Stimulated activated CD8-positive, alpha-beta memory T cell treated with anti-CD3 and anti-CD28 coated beads, Interleukin-12 subunit alpha, Interleukin-12 subunit beta, amount 100 ng/mL, for 1 hour (primary cell): ENCODE results near the gene CDK14.

Experiments
- DNase-seq: peaks from one replicate; pipeline ENCODE4 v3.0.0-alpha.2; 2020; ENCODE audit warnings: low read depth

CDK14 gene

DNA sequence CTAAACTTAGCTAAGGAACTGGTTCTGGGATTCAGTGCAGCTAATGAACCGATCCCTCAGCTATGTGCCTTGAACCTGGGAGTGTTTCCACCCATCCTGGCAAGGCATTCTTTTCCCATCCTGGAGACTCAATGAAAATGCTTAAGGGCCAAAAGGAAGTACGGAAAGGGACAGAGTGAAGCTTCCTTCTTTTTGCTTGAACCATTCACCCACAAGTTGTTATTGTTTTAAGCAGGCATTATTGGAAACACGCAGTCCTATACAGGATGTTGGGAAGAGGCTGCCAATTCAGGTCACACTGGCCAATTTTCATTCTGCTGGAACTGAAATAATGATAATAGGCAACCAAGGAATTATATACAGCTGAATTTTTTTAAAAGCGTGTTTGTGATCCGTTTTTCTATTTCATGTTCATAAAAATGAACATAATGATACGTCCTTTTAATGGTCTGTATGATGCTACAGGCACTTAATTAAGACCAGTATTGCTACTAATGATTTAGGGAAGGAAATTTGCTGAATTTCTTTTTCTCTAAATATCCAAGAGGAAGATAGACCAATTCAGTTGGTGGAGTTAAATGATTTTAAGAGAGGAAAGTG is 610.3 kb downstream of the CDK14 start:
- no peak for DNase-seq

DNA sequence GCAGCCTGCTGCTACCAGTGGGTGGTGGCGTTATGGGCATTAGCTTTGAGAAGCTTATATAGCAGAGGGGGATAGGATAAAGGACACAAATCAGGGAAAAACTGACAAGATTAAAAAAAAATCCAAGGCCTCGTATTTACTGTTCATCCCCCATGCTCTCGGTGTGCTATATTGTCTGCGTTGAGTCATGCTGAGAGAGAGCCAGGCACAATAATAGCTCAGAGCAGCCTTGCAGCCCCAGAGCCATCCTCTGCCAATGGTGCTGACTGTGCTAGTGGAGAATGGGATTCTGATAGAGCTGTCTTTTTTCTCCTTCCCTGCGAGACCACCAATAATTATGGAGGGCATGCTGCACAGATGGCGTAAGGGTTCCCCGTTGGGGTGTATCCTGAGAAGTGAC is 616.5 kb downstream of the CDK14 start:
- DNase-seq = no peak

DNA sequence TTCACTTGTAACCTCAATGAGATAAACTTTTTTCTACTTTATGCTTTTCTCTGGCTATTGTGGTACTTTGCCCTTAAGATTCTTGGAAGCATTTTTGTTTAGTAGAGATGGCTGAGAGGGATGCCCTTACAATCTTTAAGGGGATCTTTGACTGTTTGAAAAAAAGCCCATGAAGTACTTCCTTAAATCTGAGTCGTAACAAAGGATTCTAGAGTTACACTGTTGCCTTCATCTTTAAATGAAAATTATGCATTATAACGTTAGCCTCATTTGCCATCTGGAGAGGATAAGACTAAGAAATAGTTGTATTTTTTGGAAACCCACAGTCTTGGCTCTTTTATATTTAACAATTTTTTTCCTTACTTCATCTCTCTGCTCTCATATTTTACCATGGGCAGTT is 630.3 kb downstream of the CDK14 start:
- DNase-seq = no peak

DNA sequence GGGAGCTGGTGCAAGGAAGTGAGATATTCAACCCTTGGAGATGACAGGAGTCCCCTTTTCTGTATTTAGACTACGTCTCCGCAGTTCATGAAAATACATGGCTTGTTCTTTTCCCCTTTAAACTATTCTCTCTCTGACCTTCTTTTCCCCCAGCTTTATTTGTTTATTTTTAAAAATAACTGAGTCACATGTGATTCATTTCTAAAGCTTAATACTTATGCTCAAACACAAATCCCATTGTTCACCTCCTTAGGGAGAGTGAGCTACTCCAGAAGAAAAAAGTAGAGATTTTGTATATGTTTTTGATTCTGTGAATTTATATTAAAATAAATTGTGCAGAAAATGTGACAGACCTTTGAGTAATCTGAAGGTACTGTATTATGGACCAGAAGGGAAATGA is 632.2 kb downstream of the CDK14 start:
- no peak for DNase-seq

DNA sequence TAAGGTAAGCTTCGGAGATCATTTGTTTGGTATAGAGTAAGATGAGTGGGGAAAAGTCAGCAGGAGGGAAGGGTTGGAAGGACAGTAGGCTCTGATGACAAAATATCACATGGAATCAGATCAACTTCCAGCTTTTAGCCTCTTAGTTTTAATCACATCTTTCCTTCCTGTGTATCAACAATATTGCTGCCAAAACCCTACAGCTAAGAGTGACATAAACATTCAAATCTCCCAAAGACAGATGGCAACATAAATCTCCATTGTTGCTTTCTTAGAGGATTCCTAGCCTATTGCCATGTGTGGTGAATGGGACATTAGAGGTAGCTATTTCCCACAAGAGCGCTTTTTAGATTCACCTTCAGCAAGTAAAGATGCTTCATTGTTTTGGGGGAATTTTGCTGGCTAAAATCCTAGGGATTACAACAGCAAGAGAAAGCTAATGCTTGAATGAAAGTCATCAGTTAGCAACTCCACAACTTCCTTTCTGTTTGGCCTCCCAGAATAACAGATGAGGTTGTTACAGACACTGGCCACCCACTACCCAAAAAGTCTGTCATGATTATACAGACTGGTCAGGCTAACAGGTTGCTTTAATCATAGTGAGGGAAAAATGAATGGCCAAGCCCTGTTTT is 632.9 kb downstream of the CDK14 start:
- DNase-seq = no peak

DNA sequence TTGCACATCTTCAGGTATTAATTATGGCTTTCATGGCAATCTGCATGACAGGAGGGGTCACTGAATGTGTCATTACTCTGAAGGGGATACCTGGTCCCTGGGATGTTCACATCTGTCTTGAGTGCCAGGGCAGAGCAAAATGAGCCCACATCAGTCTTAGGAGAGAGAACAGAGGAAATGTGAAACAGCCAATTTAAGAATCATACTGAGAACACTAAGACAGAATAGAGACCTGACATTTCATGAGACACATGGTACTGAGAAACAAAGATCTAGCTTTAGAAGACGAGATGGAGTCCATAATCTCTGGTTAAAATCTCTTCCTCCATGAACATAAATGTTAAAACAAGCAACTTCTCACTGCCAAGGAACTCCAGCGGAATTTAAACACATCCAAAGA is 634.0 kb downstream of the CDK14 start:
- DNase-seq = no peak

DNA sequence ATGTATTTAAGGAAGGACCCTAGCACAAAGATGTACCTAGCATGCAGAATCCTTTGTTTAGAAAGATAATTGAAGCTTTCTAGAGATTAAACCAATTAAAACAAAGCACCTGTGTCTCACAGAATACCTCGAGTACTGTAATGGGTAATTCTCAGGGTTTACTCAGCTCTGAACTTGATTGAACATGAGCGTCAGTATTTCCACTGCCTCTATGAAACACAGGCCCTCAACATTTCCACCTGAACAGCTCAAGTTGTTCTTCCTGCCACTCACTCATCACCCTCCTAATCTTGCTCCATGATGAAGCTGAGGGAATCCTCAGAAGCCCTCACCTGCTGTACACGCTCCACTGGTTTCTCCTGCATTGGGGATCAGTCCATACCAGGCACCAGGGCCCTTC is 634.4 kb downstream of the CDK14 start:
- no peak for DNase-seq

DNA sequence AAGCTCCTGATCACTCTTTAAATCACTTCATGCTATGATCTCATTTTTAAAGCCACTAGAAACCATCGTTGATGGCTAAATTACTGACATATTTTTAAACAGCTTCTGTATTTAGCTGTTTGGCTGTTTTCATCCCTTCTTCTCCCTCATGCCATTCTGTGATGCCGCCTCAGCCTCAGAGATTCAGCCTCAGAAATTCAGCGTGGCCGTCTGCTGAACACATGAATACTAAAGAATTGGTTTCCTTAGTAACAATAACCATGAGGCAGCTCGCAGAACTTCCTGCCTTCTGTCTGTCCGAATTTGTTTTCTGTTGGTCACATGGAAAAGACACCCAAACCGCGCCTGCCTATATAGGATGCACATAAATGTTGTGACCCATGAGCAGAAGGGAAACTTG is 637.1 kb downstream of the CDK14 start:
- DNase-seq = no peak

DNA sequence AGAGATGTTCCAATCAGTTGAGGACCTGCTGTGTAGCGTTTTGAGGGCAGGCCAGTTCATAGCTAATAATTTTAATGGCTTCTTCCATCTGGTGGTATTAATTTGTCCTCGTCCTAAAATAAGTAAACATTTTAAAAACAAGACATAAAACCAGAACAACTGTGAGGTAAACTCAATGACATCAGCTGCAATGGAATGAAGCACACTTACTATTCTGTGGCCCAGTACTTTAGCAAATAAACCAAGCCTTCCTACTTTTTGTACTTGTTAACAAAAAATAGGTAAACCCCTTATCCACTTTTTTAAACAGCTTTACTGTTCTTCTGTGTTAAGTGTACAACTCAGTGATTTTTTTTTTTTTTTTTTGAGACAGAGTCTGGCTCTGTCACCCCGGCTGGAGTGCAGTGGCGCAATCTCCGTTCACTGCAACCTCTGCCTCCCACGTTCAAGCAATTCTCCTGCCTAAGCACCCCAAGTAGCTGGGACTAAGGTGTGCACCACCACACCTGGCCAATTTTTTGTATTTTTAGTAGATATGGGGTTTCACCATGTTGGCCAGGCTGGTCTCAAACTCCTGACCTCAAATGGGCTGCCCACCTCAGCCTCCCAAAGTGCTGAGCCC is 639.2 kb downstream of the CDK14 start:
- DNase-seq = no peak

DNA sequence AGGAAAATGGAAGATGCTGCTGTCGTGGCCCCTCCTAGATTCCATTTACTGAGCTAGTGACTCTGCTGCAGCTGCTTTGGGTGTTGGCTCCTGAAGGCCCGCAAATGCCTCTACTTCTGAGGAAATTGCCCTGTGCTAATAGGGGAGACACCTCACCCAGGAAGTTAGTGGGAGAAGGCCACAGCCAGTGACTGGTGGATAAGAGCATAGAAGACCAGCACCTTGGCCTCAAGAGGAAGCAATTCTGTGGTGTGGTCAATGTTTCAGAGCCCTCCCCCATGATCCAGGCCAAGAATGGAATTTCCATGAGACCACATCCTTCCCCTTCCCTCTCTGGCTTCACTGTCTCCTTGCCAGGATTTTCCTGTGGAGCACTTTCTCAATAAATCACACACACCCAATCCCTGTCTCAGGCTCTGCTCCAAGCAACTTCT is 643.1 kb downstream of the CDK14 start:
- DNase-seq = no peak

DNA sequence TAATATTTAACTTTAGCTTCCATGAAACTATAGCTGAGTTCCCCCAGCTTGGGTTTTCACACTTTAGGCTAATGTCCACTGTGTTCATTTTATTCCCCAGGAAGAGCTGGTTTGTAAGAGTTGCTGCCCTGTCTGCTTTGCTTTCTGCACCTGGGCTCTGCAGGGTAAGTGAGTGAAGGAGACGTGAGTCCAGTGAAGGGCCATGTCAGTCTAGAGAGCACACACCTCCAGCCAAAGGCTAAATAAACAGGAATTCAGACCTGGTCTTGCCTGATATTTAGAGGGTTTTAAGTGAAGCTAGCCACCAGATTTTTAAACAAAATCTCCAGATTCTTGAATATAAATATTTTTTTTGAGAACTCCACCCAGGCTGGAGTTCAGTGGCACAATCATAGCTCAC is 643.7 kb downstream of the CDK14 start:
- DNase-seq = no peak

DNA sequence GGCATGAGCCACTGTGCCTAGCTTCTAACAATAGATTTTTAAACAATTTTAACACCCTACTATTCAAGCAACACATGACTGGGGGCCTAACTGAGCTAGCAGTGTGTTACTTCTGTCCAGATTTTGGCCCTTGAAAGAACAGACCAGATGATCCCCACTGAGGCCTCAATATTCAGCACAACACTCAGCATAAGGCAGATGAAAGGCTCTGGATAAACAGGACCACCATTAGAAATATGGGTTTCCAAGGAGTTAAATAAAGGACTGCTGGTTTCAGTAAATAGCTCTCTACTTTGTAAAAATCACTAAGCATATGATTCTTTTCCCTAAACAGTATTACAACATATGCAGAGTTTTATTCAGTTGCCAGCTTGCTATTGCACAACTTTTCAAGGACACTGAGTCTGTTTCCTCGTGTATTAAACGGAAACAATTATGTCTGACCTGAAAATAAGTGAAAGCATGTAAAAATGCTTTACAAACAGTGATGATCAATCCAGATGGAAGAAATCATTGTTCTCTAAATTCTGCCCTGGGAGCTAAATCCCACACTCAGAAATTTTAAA is 644.3 kb downstream of the CDK14 start:
- DNase-seq = no peak

DNA sequence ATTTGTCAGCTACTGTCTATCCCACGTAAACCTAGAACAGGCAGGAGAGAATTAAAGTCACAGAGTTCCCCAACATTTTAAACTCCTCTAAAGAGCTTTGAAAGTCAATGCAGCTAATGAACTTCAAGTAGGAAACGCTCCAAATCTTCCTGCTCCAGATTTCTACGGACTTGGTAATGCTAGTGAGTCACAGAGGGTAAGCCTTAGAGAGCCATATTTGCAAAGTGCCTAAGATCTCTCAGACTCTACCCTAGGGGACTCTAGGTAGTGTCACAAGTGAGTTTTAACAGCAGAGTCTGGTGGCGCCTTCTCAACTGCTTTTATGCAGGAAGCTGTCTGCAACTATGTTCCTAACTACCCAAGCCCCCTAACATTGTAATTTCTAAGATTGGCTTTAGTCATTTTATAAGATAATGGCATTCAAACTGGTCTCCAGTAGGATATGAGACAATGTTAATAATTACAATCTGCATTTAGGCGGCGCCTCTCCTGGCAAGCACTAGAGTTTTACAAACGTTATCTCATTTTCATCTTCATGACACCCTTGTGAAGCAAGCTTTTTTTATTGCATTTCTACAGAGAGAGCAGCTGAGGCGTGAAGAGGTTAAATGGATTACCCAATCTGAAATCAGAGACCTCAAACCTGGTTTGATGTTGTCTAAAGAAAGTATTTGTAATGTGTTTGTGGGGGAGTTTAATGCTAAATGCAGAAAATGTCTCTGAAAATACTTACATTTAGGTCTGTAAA is 646.1 kb downstream of the CDK14 start:
- DNase-seq = no peak

DNA sequence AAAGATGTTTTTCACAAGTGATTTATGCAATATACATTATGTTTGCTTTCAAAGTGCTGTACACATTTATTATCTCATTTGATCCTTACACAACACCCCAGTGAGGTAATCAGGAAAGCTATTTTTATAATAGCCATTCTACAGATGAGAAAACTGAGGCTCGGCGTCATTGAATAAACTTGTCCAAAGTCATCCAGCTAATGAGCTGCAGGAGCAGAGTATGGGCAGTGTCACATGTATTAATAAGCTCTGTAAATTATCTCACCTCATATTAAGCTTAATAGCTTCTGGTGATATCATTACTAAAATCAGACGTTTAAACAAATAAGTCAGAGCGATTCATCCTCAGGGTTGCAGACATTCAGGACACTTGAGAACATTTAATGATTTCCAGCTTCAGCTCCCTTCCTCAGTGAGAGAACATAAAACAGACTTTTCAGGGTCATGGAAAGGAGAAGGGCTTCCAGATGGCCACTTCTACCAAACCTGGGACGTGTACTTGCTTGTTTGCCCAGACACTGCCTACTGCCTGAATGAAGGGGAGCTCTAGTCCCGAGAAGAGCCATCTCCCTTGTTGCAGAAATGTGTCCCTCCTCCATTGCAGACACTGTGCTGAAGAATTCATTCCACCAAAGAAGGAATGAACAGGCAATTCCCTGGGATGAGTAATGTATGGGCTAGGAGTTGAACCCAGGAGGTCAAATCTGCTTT is 647.6 kb downstream of the CDK14 start:
- DNase-seq = no peak

DNA sequence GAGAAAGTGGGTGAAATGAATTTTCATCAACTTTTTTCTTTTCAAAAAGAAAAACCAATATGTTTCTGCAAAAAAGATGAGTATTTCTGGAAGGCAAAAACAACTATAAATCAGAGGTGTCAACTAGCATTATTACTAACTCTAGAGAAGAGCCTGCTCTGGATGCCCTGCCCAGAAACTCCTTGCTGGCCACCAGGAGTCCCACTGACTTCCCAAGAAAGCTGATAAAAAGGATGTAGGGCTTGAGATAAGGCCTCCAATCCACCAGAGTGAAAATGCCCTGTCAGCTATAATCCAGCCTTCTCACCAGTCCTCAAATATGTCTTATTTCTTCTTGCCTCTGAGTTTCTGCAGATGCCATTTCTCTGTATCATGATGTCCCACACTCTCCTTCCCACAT is 651.4 kb downstream of the CDK14 start:
- no peak for DNase-seq

DNA sequence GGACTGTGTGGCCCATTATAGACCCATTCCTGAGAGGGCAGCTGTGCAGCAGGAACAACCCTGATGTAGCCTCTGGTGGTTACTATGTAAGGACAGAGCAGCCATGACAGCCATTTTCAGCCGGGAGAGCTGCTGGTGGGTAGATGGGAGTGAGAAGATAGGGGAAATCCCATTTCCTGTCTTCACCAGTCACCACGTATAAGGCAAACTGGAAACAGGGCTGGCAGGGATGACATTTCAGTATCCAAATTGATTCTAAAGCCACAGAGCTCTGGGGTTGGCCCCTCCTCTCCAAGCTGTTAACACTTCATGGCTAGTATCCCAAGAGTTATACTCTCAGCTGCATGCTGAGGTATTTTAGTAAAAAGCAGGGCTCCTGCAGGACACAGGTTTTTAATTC is 652.9 kb downstream of the CDK14 start:
- no peak for DNase-seq

DNA sequence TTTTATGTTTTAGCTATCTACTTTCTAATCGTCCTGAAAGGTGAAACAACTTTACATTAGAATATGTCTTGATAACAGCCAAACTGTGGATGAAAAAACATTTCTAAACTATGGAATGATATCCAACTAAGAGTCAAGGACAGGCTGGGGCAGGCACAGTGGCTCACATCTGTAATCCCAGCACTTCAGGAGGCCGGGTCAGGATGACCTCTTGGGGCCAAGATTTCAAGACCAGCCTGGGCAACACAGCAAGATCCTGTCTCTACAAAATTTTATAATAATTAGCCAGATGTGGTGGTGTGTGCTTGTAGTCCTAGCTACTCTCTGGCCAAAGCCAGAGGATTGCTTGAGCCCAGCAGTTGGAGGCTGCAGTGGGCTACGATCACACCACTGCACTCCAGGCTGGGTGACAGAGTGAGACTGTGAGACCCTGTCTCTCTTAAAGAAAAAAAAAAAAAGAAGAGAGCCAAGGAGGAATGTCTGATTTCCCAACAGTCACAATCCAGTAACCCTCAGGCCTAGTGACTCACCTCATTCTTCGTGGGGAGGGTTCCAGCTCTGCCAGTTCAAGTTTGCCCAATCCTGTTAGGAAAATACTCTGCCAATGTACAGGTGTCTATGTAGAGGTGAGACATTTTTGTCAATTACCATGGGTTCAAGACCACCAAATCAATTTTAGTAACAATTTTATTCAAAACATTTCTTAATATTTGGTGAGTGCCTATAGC is 653.5 kb downstream of the CDK14 start:
- no peak for DNase-seq

DNA sequence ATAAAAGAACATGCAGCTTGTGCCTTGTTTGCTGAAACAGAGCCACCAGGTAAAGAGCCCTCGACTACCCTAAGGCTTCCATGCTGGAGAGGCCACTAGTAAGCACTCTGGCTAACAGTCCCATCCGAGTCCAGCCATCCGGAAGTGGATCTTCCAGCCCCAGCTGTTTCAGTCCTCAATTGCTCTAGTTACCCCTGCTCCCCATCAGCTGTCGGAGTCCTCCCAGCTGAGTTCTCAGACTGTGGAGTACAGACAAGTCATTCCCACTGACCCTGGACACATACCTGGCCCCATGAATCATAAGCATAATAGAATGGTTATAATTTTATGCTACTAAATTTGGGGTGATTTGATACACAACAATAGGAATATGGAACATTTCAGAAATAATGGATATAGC is 654.6 kb downstream of the CDK14 start:
- no peak for DNase-seq

DNA sequence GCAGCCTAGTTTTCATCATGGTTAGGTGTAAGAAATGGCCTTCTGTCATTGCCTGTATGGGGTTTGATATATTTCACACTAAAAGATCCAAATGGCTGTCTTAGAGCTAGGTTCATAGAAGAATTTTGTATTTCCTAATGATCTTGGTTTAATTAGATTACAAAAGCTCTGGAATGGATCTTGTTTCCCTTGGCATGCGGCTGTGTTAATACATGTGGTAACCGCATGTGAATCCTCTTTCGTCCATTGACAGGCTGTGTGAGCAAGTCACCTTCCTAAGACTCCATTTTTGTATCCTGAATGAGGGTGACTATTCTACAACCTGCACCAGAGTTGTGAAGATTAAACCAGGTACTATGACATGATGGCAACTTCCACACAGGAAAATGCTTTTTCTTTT is 655.8 kb downstream of the CDK14 start:
- DNase-seq = no peak
